GM12873 (cell line): Measurements from ENCODE around the gene SNX13.

Source experiments
- CTCF ChIP-seq: IDR thresholded peaks from 2 replicates; pipeline ENCODE4 v1.5.1; 2012; ENCODE audit warnings: low read depth, mild to moderate bottlenecking, moderate library complexity, low read length, control low read depth; ENCODE audit not compliant: insufficient read depth; ENCODE audit errors: missing control alignments

SNX13 gene

GRCh38 chr7:17807242-17807641 is 133.1 kb downstream of the SNX13 start:
- no peak for TF ChIP-seq CTCF

- no peak for TF ChIP-seq CTCF
These were observed 133.7 kb downstream of the SNX13 start for GRCh38 chr7:17806631-17807030.

DNA sequence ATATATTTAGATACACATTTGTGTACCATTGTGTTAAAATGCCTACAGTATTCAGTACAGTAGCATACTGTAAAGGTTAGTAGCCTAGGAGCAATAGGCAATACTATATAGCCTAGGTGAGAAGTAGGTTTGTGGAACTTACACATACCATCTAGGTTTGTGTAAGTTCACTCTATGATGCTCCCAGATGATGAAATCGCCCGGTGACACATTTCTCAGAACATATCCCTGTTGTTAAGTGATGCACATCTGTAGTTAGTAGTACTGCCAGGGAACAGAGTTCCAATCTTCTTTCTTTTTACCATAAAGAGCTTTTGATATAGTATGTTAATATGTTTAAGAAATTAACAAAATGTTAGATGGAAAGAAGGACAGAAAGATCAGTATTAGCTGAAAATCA is 138.2 kb downstream of the SNX13 start:
- TF ChIP-seq CTCF, result no peak

DNA sequence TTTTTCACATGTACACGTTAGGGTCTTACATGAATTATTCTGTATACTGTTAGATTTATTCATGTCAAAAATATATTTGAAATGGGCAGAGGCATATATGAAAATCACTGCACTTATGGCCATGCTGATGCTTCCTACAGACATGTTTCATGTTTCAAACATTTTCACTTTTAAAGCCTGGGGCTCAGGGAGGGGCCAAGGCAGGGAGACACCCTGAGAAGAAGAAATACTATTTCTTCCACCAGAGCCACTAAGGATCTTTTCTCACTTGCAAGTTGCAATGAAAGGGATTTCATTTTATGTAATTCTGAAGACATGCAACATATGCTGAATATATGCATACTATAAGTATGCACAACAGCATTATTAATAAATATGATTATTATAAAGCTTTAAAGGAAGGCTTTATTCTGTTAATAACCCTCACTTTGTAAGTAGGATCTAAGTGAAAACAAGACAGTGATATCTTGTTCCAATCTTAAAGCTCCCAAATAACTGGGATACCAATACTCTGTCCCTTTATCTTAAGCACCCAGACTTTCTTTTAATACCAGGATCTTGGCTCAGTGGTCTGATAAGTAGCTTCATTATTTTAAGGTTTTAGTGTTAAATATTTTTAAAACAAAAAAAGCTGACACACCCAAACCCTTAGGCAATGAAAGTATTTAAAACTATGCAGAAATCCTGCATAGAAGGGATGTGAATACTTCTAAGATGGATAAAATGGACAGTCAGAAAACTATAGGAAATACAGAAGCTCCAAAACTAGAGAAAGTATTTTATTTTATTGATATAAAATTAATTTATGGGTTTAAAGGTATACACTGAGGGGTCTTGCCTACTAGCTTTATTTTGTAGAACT is 148.0 kb downstream of the SNX13 start:
- no peak for TF ChIP-seq CTCF

DNA sequence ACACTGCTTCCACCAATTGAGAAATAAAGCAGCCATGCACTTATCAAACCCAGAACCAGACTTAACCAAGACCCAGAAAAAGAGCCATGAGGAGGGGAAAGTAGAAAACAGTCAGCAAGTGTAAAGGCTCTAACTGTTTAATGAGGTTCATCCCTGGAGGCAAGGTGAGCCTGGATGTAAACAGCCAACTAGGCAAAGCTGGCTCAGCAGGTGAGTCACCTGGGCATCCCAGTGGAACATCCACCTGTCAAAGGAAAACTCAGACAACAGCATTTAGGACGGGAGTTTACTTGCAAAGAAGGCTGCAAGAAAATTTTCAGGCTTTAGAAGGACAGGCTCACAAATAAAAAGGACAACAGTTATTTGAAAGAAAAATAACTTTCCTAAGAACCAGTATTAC is 153.0 kb downstream of the SNX13 start:
- TF ChIP-seq CTCF, result no peak

- TF ChIP-seq CTCF, result no peak
These were observed 153.9 kb downstream of the SNX13 start for GRCh38 chr7:17786314-17786852.

DNA sequence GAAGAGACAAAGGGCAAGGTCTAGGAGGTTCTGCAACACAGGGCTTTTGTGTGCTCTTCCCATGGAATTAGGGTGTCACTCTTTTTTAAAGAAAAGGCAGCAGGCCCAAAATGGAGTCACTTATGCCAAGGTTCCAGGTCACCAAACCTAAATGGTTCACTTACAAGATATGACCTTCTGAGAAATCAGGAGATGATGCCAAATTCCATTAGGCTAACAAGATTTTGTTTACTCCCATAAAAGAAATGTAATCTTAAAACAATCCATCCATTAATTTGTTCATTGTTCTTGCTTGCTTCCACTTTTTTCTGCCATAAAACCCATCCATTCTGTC is 158.1 kb downstream of the SNX13 start:
- TF ChIP-seq CTCF, result no peak
